Thyroid gland (tissue), 4 donors: Measurements from ENCODE around the gene MS4A1.
"Not testable (repeated sequence)": the region's sequence is repeated elsewhere in the genome, so short reads cannot be mapped to it uniquely, and the experiment has no call there.

ENCODE experiments used
- POLR2A ChIP-seq, 2 donors: fragments of 450-650 bp; IDR thresholded peaks; one replicate each; pipeline ENCODE4 v1.6.1; 2017; ENCODE audit warnings: antibody characterized with exemption in 2 of 2, mild to moderate bottlenecking in 2 of 2, moderate library complexity in 1 of 2
- TF ChIP-seq, protein P1 (sequence below), 6 experiments: fragments of 200-600 bp in 3 of 6; fragments of 450-650 bp in 3 of 6; sonication (generic) in 3 of 6; IDR thresholded peaks; one replicate each; pipeline ENCODE4 v1.5.1; 2016 to 2019; ENCODE audit warnings: antibody characterized with exemption in 6 of 6, mild to moderate bottlenecking in 2 of 6, inconsistent platforms in 1 of 6, moderate library complexity in 1 of 6

DNA sequence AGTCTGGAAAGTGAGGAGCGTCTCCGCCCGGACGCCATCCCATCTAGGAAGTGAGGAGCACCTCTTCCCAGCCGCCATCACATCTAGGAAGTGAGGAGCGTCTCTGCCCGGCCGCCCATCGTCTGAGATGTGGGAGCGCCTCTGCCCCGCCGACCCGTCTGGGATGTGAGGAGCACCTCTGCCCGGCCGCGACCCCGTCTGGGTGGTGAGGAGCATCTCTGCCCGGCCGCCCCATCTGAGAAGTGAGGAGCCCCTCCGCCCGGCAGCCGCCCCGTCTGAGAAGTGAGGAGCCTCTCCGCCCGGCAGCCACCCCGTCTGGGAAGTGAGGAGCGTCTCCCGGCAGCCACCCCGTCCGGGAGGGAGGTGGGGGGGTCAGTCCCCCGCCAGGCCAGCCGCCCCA, 4.5 kb upstream of the MS4A1 start:
- TF ChIP-seq, protein P1, sequence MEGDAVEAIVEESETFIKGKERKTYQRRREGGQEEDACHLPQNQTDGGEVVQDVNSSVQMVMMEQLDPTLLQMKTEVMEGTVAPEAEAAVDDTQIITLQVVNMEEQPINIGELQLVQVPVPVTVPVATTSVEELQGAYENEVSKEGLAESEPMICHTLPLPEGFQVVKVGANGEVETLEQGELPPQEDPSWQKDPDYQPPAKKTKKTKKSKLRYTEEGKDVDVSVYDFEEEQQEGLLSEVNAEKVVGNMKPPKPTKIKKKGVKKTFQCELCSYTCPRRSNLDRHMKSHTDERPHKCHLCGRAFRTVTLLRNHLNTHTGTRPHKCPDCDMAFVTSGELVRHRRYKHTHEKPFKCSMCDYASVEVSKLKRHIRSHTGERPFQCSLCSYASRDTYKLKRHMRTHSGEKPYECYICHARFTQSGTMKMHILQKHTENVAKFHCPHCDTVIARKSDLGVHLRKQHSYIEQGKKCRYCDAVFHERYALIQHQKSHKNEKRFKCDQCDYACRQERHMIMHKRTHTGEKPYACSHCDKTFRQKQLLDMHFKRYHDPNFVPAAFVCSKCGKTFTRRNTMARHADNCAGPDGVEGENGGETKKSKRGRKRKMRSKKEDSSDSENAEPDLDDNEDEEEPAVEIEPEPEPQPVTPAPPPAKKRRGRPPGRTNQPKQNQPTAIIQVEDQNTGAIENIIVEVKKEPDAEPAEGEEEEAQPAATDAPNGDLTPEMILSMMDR (IDR thresholded peaks at IDR 0.05) = not testable (repeated sequence)
- TF ChIP-seq POLR2A (IDR thresholded peaks at IDR 0.05) = not testable (repeated sequence)
